Activated naive CD8-positive, alpha-beta T cell (primary cell): ENCODE results near the gene TECPR1.

Experiments
- H3K27ac Mint-ChIP-seq: one replicate; pipeline ENCODE4 v1.8.0; 2021; ENCODE audit warnings: mixed read lengths
- H3K27me3 Mint-ChIP-seq: one replicate; pipeline ENCODE4 v1.8.0; 2021; ENCODE audit warnings: mixed read lengths
- H3K36me3 Mint-ChIP-seq: one replicate; pipeline ENCODE4 v1.8.0; 2021; ENCODE audit warnings: mixed read lengths
- H3K4me1 Mint-ChIP-seq: one replicate; pipeline ENCODE4 v1.8.0; 2021; ENCODE audit warnings: low read depth, mixed read lengths
- H3K4me3 Mint-ChIP-seq: one replicate; pipeline ENCODE4 v1.8.0; 2021; ENCODE audit warnings: mild to moderate bottlenecking, mixed read lengths
- H3K9me3 Mint-ChIP-seq: one replicate; pipeline ENCODE4 v1.8.0; 2021; ENCODE audit warnings: low read depth, mixed read lengths

Gene TECPR1

DNA sequence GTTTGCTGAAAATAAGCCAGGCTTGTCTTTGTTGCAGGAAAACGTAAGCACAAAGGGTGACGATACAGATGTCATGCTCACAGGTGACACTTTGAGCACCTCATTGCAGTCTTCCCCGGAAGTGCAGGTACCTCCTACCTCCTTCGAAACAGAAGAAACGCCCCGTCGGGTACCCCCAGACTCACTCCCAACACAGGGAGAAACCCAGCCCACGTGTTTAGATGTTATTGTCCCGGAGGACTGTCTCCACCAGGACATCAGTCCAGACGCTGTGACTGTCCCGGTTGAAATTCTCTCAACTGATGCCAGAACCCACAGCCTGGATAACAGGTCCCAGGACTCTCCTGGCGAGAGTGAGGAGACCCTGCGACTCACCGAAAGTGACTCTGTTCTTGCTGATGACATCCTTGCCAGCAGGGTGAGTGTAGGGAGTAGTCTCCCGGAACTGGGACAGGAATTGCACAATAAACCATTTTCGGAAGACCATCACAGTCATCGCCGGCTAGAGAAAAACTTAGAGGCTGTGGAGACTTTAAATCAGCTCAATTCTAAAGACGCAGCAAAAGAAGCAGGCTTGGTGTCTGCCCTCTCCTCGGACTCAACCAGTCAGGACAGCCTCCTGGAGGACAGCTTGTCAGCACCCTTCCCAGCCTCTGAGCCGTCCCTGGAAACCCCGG lies 59.1 kb downstream of the TECPR1 start:
- no peaks in the 10 kb centered on the region for H3K27me3 Mint-ChIP-seq
- H3K9me3 Mint-ChIP-seq = no peaks in the 10 kb centered on the region
- peaks cover 18% of the 10 kb centered on the region for H3K36me3 Mint-ChIP-seq
- H3K27ac Mint-ChIP-seq = no peak overlapping the region
- peaks cover 13% of the 10 kb centered on the region for H3K4me1 Mint-ChIP-seq
- no peak overlapping the region for H3K4me3 Mint-ChIP-seq

GRCh38 chr7:98191668-98192431 lies 60.2 kb downstream of the TECPR1 start:
- Mint-ChIP-seq H3K4me3 (no peak overlapping the region), H3K27me3 (no peaks in the 10 kb centered on the region), H3K36me3 (peaks cover 19% of the 10 kb centered on the region), H3K27ac (no peak overlapping the region), H3K9me3 (no peaks in the 10 kb centered on the region), H3K4me1 (peaks cover 12% of the 10 kb centered on the region)

- Mint-ChIP-seq H3K27me3 (no peaks in the 10 kb centered on the region), H3K27ac (no peak overlapping the region), H3K9me3 (no peaks in the 10 kb centered on the region), H3K4me1 (peaks cover 5% of the 10 kb centered on the region), H3K4me3 (no peak overlapping the region), H3K36me3 (peaks cover 16% of the 10 kb centered on the region)
Observed at GRCh38 chr7:98189559-98189958, 62.5 kb downstream of the TECPR1 start.

GRCh38 chr7:98187138-98187502 lies 64.9 kb downstream of the TECPR1 start:
- no peak overlapping the region for H3K4me3 Mint-ChIP-seq
- peaks cover 25% of the 10 kb centered on the region for H3K36me3 Mint-ChIP-seq
- H3K9me3 Mint-ChIP-seq = no peaks in the 10 kb centered on the region
- peaks cover 6% of the 10 kb centered on the region for H3K4me1 Mint-ChIP-seq
- no peaks in the 10 kb centered on the region for H3K27me3 Mint-ChIP-seq
- H3K27ac Mint-ChIP-seq = no peak overlapping the region

DNA sequence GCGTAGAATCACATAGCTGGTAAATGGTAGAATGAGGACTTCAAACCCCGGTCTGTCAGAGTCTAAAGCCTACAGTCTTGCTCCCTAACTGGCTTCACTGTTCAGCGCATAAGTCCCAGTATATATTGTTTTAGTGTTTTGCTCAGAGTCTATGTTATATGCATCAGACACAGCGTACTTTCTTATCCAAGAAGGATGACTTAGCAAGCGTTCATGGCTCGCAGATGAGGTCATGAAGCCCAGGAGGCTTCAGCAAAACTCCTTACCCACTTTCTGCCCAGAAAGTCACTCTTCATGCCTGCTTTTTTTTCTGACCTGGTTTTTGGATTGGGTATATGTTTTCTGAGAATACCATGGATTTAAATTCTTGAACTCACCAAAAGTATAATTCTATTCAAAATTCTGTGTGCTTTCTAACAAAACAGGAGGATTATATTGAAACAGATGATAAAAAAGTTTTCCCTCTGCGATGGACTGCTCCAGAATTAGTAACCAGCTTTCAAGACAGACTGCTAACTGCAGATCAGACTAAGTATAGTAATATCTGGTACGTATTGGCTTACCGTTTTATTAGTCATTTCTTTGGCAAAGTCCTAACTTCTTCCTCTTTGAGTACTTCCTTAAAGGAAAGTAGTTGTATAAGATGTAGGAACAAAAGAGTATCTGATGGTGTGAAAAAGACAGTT lies 65.4 kb downstream of the TECPR1 start:
- Mint-ChIP-seq H3K9me3 (no peaks in the 10 kb centered on the region), H3K4me3 (no peak overlapping the region), H3K36me3 (peaks cover 25% of the 10 kb centered on the region), H3K27ac (no peak overlapping the region), H3K27me3 (no peaks in the 10 kb centered on the region), H3K4me1 (peaks cover 6% of the 10 kb centered on the region)

GRCh38 chr7:98185101-98185500 lies 66.9 kb downstream of the TECPR1 start:
- no peaks in the 10 kb centered on the region for H3K9me3 Mint-ChIP-seq
- peaks cover 23% of the 10 kb centered on the region for H3K36me3 Mint-ChIP-seq
- H3K4me3 Mint-ChIP-seq = no peak overlapping the region
- no peak overlapping the region for H3K27ac Mint-ChIP-seq
- no peaks in the 10 kb centered on the region for H3K27me3 Mint-ChIP-seq
- H3K4me1 Mint-ChIP-seq = peaks cover 6% of the 10 kb centered on the region

DNA sequence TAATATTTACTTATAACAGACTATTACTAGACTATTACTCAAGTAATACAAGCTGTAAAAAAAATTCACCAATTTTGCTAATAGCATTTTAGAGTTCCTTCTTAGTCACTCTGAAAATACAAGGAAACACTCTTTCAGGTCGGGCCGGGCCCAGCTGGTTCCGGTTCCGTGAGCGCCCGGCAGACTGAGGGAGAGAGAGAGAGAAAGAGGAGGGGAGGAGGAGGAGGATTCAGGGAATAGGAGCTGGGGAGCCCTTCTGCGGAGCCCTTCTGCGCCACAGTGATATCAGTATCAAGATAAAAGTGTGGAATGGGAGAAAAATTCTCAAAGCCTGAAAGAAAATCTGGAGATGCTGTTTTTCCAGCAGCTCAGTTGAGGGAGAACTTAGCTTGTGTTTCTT lies 71.3 kb downstream of the TECPR1 start:
- H3K4me1 Mint-ChIP-seq = peaks cover 2% of the 10 kb centered on the region
- no peaks in the 10 kb centered on the region for H3K27me3 Mint-ChIP-seq
- H3K9me3 Mint-ChIP-seq = no peaks in the 10 kb centered on the region
- no peak overlapping the region for H3K27ac Mint-ChIP-seq
- H3K36me3 Mint-ChIP-seq = peaks cover 9% of the 10 kb centered on the region
- H3K4me3 Mint-ChIP-seq = no peak overlapping the region

GRCh38 chr7:98178762-98179490 lies 73.1 kb downstream of the TECPR1 start:
- no peaks in the 10 kb centered on the region for H3K9me3 Mint-ChIP-seq
- no peaks in the 10 kb centered on the region for H3K27me3 Mint-ChIP-seq
- H3K4me3 Mint-ChIP-seq = no peak overlapping the region
- peaks cover 2% of the 10 kb centered on the region for H3K4me1 Mint-ChIP-seq
- H3K36me3 Mint-ChIP-seq = peaks cover 8% of the 10 kb centered on the region
- no peak overlapping the region for H3K27ac Mint-ChIP-seq

DNA sequence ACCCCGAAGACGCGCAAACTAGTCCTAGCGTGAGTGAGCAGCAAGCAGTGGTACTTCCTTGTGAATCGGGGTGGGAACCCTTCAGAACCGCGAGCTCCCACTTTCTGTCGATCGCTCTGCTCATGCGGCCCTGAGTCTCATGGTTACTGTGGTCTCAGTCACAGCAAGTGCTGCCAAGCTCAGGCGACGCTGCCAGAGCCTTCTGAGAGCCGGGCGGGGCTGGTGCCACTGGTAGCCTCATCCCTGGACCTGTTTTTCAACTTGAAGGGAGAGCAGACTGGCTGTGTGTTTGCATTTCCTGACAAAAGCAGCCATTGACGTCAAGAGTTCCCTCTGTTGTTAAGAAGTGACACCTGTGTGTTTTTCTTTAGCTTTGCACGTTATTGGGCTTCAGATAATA lies 73.7 kb downstream of the TECPR1 start:
- peaks cover 6% of the 10 kb centered on the region for H3K36me3 Mint-ChIP-seq
- H3K27ac Mint-ChIP-seq = no peak overlapping the region
- H3K4me1 Mint-ChIP-seq = peaks cover 2% of the 10 kb centered on the region
- H3K4me3 Mint-ChIP-seq = no peak overlapping the region
- H3K9me3 Mint-ChIP-seq = no peaks in the 10 kb centered on the region
- H3K27me3 Mint-ChIP-seq = no peaks in the 10 kb centered on the region

- Mint-ChIP-seq H3K27ac (no peak overlapping the region), H3K4me1 (no peaks in the 10 kb centered on the region), H3K9me3 (no peaks in the 10 kb centered on the region), H3K27me3 (no peaks in the 10 kb centered on the region), H3K36me3 (peaks cover 2% of the 10 kb centered on the region), H3K4me3 (no peak overlapping the region)
Observed at GRCh38 chr7:98177553-98177952, 74.5 kb downstream of the TECPR1 start.

DNA sequence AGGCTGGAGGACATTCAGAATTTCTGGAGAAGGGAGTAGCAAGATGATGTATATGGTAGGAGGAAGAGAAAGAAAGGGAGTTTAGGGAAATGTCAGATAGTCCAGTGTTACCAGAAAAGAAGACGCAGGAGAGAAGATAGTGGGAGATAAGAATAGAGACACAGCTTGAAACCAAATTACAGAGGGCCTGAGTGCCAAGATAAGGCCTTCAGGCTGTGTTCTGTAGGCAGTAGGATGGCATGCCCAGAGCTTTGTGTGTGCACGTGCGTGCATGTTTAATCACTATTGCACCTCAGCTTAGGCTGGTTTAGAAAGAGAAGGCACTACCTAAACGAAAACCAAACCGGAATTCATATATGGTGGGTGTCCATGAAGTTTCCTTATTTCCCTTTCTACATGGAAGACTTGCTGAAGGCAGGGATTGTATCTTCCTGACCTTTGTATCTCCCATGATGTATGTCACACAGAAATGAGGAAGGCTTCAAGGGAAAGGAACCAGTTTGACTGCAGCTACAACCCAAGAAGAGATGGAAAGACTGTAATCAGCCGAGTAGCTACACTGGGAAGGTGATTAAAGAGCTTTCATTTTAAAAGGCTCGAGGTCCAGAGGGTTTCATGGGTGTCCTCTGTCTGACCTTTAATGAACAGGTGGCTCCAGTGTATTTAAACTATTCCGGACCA lies 76.6 kb downstream of the TECPR1 start:
- H3K27ac Mint-ChIP-seq = no peak overlapping the region
- H3K9me3 Mint-ChIP-seq = no peaks in the 10 kb centered on the region
- no peak overlapping the region for H3K4me3 Mint-ChIP-seq
- H3K4me1 Mint-ChIP-seq = no peaks in the 10 kb centered on the region
- H3K36me3 Mint-ChIP-seq = peaks cover 4% of the 10 kb centered on the region
- no peaks in the 10 kb centered on the region for H3K27me3 Mint-ChIP-seq

GRCh38 chr7:98174334-98175259 lies 77.4 kb downstream of the TECPR1 start:
- H3K27me3 Mint-ChIP-seq = no peaks in the 10 kb centered on the region
- no peaks in the 10 kb centered on the region for H3K4me1 Mint-ChIP-seq
- no peak overlapping the region for H3K4me3 Mint-ChIP-seq
- peaks cover 4% of the 10 kb centered on the region for H3K36me3 Mint-ChIP-seq
- H3K27ac Mint-ChIP-seq = no peak overlapping the region
- H3K9me3 Mint-ChIP-seq = no peaks in the 10 kb centered on the region

GRCh38 chr7:98171449-98171848 lies 80.6 kb downstream of the TECPR1 start:
- H3K4me3 Mint-ChIP-seq = no peak overlapping the region
- H3K4me1 Mint-ChIP-seq = peaks cover 5% of the 10 kb centered on the region
- H3K27me3 Mint-ChIP-seq = no peaks in the 10 kb centered on the region
- H3K9me3 Mint-ChIP-seq = no peaks in the 10 kb centered on the region
- no peak overlapping the region for H3K27ac Mint-ChIP-seq
- peaks cover 4% of the 10 kb centered on the region for H3K36me3 Mint-ChIP-seq

GRCh38 chr7:98170966-98171365 lies 81.1 kb downstream of the TECPR1 start:
- H3K27me3 Mint-ChIP-seq = no peaks in the 10 kb centered on the region
- H3K4me3 Mint-ChIP-seq = no peak overlapping the region
- peaks cover 7% of the 10 kb centered on the region for H3K4me1 Mint-ChIP-seq
- peaks cover 4% of the 10 kb centered on the region for H3K36me3 Mint-ChIP-seq
- H3K27ac Mint-ChIP-seq = no peak overlapping the region
- no peaks in the 10 kb centered on the region for H3K9me3 Mint-ChIP-seq
